ENCODE measurements around the gene OR6C6.
"Not testable (repeated sequence)": the region's sequence is repeated elsewhere in the genome, so short reads cannot be mapped to it uniquely, and the experiment has no call there.

The OR6C6 gene

GRCh38 chr12:55296469-55296868 lies at the start of gene OR6C6:
Gene OR6C6, minus strand, starts transcription at chr12:55296569. Its CDS starts 1,337 bp downstream, at chr12:55295232.
- no peak for FAIRE-seq

- no peak for FAIRE-seq
Measured at GRCh38 chr12:55336002-55336401, 39.6 kb upstream of the OR6C6 start.

- FAIRE-seq, result no peak
Measured at GRCh38 chr12:55330446-55330845, 34.1 kb upstream of the OR6C6 start, which contains the start of gene OR6C3. Gene OR6C3, plus strand, starts transcription at chr12:55330746. Its CDS starts 955 bp downstream, at chr12:55331701.

- FAIRE-seq, result not testable (repeated sequence)
Measured at GRCh38 chr12:55325801-55326200, 29.4 kb upstream of the OR6C6 start.

- FAIRE-seq, result no peak
Measured at GRCh38 chr12:55320201-55320600, 23.8 kb upstream of the OR6C6 start.

- FAIRE-seq, result no peak
Measured at GRCh38 chr12:55314043-55314442, 17.7 kb upstream of the OR6C6 start, which contains the start of gene OR6C1. Gene OR6C1, plus strand, starts transcription at chr12:55314343. Its CDS starts 6,257 bp downstream, at chr12:55320600.

- no peak for FAIRE-seq
Measured at GRCh38 chr12:55289999-55290398, 6.4 kb downstream of the OR6C6 start.

GRCh38 chr12:55280991-55281390 lies 15.4 kb downstream of the OR6C6 start:
- FAIRE-seq, result no peak

GRCh38 chr12:55258303-55258702 lies 38.1 kb downstream of the OR6C6 start:
- no peak for FAIRE-seq

GRCh38 chr12:55256831-55257230 lies 39.5 kb downstream of the OR6C6 start:
- FAIRE-seq, result no peak

- FAIRE-seq, result no peak
Measured at GRCh38 chr12:55253281-55253680, 43.1 kb downstream of the OR6C6 start.

- FAIRE-seq, result no peak
Measured at GRCh38 chr12:55250944-55251343, 45.4 kb downstream of the OR6C6 start.

- no peak for FAIRE-seq
Measured at GRCh38 chr12:55246159-55246558, 50.2 kb downstream of the OR6C6 start.

- FAIRE-seq, result no peak
Measured at GRCh38 chr12:55244309-55244708, 52.1 kb downstream of the OR6C6 start, which contains the start of gene OR6C74. Gene OR6C74, plus strand, starts transcription at chr12:55244609. Its CDS starts 2,679 bp downstream, at chr12:55247288.

Measured in colon (tissue), 2 donors.